Measurements from ENCODE around the gene TM7SF3.

TM7SF3 gene

DNA sequence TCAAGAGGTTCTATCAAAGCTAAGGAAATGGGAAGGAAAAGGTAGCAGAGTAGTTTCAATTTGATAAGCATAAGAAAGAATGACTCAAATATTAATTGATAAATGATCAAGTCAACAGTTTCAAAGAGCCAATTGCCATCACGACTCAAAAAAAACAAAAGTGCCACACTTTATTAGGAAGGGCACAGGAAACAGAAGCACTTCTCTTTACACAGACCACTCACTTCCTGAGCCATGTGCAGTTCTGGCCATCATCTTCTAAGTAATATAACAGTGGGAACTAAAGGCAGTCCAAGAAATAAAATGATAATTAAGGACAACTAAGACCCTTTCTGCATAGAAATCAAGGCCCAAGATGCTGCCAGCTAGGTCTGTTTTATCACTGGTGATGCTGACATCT lies 13.2 kb downstream of the TM7SF3 start:
- TF ChIP-seq, protein P1, sequence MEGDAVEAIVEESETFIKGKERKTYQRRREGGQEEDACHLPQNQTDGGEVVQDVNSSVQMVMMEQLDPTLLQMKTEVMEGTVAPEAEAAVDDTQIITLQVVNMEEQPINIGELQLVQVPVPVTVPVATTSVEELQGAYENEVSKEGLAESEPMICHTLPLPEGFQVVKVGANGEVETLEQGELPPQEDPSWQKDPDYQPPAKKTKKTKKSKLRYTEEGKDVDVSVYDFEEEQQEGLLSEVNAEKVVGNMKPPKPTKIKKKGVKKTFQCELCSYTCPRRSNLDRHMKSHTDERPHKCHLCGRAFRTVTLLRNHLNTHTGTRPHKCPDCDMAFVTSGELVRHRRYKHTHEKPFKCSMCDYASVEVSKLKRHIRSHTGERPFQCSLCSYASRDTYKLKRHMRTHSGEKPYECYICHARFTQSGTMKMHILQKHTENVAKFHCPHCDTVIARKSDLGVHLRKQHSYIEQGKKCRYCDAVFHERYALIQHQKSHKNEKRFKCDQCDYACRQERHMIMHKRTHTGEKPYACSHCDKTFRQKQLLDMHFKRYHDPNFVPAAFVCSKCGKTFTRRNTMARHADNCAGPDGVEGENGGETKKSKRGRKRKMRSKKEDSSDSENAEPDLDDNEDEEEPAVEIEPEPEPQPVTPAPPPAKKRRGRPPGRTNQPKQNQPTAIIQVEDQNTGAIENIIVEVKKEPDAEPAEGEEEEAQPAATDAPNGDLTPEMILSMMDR (IDR thresholded peaks at IDR 0.05; ENCODE audit: extremely low read depth, insufficient read depth, missing control alignments) = no peak
- in situ Hi-C loops (cut with MboI; ENCODE audit: low pct_unique_long_range_greater_than_20kb, low sequenced_read_pairs, unreplicated experiment) = no loop called here
- DNase-seq (ENCODE audit: low spot score) = no peak

DNA sequence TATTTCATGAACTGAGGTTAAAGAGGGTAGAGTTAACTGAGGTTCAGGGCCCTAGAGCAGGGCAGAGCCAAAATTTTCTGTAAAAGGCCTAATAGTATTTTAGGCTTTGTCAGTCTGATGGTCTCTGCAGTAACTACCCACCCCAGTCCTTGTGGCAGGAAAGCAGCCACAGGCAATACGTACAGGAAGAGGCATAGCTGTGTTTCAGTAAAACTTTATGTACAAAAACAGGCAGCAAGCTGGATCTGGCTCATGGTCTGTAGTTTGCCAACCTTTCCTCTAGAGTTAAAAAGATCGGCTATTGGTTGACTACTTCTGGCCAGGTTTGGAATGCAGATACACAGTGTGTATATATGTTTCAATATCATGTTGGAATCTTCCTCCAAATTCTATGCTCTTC lies 17.2 kb downstream of the TM7SF3 start:
- TF ChIP-seq, protein P1 (IDR thresholded peaks at IDR 0.05; ENCODE audit: extremely low read depth, insufficient read depth, missing control alignments) = no peak
- DNase-seq (ENCODE audit: low spot score) = no peak
- in situ Hi-C loops (cut with MboI; ENCODE audit: low pct_unique_long_range_greater_than_20kb, low sequenced_read_pairs, unreplicated experiment) = no loop called here

DNA sequence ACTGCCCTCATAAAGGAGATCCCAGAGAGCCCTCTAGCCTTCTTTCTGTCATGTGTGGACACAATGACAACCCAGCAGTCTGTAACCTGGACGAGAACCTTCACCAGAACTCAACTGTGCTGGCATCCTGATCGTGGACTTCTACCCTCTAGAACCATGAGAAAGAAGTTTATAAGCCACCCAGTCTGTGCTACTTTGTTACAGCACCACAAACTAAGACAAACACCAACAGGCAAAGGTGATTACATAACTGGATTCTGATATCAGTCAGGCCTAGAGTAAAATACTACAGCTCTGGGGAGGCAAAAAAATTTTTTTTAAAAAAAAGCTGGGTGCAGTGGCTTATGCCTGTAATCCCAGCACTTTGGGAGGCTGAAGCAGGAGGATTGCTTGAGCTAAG lies 18.5 kb downstream of the TM7SF3 start:
- DNase-seq (ENCODE audit: low spot score) = no peak
- in situ Hi-C loops (cut with MboI; ENCODE audit: low pct_unique_long_range_greater_than_20kb, low sequenced_read_pairs, unreplicated experiment) = no loop called here
- TF ChIP-seq, protein P1 (IDR thresholded peaks at IDR 0.05; ENCODE audit: extremely low read depth, insufficient read depth, missing control alignments) = no peak

DNA sequence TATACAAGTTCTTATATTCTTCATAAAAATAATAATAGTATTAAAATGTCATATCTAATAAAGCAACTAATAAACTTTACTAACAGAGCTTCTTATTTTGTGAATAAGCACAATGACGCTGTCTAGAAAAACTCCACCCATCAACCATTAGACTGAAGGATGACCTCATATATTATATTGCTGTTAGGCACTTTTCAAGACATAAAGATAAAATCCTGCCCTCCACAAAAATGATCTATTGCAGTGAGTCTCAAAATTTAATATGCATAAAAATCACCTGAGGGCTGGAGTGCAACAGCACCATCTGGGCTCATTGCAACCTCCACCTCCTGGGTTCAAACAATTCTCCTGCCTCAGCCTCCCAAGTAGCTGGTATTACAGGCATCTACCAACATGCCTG lies 20.1 kb downstream of the TM7SF3 start:
- in situ Hi-C loops (cut with MboI; ENCODE audit: low pct_unique_long_range_greater_than_20kb, low sequenced_read_pairs, unreplicated experiment) = no loop called here
- TF ChIP-seq, protein P1 (IDR thresholded peaks at IDR 0.05; ENCODE audit: extremely low read depth, insufficient read depth, missing control alignments) = no peak
- DNase-seq (ENCODE audit: low spot score) = no peak

DNA sequence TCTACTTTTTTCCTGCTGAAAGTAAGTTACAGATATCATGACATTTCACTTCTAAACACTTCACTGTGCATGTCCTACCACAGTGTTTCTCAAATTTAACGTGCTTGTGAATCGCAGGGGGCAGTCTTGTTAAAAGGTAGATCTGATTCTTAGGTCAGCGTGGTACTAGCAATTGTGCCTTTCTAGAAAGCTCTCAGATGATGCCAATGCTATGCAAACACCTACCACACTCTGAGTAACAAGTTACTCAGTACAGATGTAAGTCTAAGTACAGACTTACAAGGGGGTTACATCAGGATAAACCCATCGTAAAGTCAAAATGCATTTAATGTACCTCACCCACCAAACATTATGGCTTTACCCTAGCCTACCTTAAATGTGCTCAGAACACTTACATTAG lies 22.4 kb downstream of the TM7SF3 start:
- TF ChIP-seq, protein P1 (IDR thresholded peaks at IDR 0.05; ENCODE audit: extremely low read depth, insufficient read depth, missing control alignments) = no peak
- in situ Hi-C loops (cut with MboI; ENCODE audit: low pct_unique_long_range_greater_than_20kb, low sequenced_read_pairs, unreplicated experiment) = no loop called here
- no peak for DNase-seq (ENCODE audit: low spot score)

DNA sequence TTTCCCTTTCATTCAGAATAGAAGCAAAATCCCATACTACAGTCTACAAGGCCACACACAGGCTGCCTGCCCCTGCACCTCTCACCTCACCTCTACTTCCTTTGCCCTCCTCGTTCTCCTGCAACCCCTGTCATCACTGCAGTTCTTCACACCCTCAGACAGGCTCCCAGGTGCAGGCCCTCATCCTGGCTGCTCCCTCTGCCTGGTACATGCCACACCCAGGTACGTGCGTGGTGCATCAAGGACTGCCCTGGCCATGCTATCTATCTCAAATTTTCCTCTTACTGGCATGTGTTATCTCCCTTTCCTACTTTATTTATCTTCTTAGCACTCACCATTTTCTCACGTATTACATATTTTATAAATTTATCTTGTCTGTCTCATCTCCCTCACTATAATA lies 24.3 kb downstream of the TM7SF3 start:
- in situ Hi-C loops (cut with MboI; ENCODE audit: low pct_unique_long_range_greater_than_20kb, low sequenced_read_pairs, unreplicated experiment) = no loop called here

More for the DNA sequence above, 24.3 kb downstream of the TM7SF3 start:
- DNase-seq (ENCODE audit: low spot score) = no peak
- TF ChIP-seq, protein P1 (IDR thresholded peaks at IDR 0.05; ENCODE audit: extremely low read depth, insufficient read depth, missing control alignments) = no peak
